22Rv1 (cell line): ENCODE measurements around the gene NIPAL1.
"Not testable (repeated sequence)": the region's sequence is repeated elsewhere in the genome, so short reads cannot be mapped to it uniquely, and the experiment has no call there.

Experiments used
- H3K27ac ChIP-seq: fragments of 450-650 bp; 2 replicates; pipeline ENCODE4 v1.5.1; 2017
- ZFX ChIP-seq: fragments of 450-650 bp; IDR thresholded peaks from 2 replicates; pipeline ENCODE4 v1.6.1; 2017; ENCODE audit warnings: antibody characterized with exemption, borderline replicate concordance
- TF ChIP-seq, protein P1 (sequence below): fragments of 450-650 bp; IDR thresholded peaks from 2 replicates; pipeline ENCODE4 v1.5.1; 2017; ENCODE audit warnings: mild to moderate bottlenecking

NIPAL1 gene

GRCh38 chr4:48016141-48017107 lies at the start of gene NIPAL1, which contains the start of gene CNGA1:
Gene NIPAL1, plus strand, starts transcription at chr4:48016772. Its CDS starts 68 bp downstream, at chr4:48016840.
Gene CNGA1, minus strand, starts transcription at chr4:48016681. Its CDS starts 63,992 bp downstream, at chr4:47952689.
- TF ChIP-seq, protein P1, sequence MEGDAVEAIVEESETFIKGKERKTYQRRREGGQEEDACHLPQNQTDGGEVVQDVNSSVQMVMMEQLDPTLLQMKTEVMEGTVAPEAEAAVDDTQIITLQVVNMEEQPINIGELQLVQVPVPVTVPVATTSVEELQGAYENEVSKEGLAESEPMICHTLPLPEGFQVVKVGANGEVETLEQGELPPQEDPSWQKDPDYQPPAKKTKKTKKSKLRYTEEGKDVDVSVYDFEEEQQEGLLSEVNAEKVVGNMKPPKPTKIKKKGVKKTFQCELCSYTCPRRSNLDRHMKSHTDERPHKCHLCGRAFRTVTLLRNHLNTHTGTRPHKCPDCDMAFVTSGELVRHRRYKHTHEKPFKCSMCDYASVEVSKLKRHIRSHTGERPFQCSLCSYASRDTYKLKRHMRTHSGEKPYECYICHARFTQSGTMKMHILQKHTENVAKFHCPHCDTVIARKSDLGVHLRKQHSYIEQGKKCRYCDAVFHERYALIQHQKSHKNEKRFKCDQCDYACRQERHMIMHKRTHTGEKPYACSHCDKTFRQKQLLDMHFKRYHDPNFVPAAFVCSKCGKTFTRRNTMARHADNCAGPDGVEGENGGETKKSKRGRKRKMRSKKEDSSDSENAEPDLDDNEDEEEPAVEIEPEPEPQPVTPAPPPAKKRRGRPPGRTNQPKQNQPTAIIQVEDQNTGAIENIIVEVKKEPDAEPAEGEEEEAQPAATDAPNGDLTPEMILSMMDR: peak; percentile 46
- no peak for TF ChIP-seq ZFX
- H3K27ac ChIP-seq: peak within 1 kb of the TSS; percentile 43

DNA sequence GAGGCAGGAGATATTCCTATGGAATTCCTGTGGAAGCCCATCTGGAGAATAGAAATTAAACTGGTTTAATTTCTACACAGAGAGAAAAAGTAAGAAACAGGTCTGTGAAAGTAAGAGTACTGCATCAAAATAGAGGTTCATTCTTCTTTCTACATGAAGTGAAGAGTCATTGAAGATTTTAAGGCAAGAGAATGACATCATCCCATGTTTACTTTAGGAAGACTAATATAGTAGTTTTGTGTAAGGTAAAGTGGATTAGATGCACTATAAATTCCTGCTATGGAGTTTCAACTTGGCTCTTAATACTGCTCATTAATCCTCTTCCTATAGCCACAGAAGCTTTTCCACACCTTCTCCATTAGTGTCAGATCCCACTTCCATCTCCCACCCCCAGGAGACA lies 47.7 kb upstream of the NIPAL1 start:
- H3K27ac ChIP-seq: no peak overlapping the region
- TF ChIP-seq ZFX: no peak
- TF ChIP-seq, protein P1: no peak

DNA sequence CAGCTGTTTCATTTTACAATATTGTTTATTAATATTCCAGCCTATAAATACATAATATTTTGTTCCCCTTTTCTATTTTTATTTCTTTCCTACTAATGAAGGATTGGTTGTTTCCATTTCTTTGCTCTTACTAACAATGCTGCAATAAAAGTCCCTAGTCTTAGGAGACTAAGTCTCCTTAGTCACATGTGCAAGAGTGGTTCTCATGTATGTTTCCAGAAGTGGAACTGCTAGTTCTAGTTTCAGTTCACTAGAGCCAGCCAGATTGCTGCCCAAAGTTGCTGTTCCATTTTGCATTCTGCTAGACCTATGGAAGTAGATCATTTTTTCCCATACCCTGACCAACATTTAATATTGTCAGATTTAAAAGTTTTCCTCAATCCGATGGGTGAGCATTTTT lies 44.4 kb upstream of the NIPAL1 start:
- TF ChIP-seq ZFX: no peak
- TF ChIP-seq, protein P1: no peak
- H3K27ac ChIP-seq: peak overlapping the region; percentile 60

DNA sequence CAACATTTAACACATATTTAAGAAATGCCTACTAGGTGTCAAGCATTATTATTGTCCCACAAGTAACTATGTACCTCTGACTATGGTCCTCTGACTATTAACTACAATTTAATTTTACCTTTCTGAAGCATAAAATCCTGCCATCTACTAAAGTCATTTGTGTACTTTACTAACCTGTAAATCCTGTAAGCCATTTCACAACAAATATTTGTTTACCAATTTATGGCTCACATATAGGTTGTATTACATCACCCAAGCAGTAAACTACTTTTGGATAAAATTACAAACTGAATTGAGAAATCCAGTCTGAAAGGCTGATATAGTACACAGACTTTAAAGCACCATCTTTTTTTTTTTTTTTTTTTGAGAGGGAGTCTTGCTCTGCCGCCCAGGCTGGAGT lies 43.9 kb upstream of the NIPAL1 start:
- TF ChIP-seq ZFX: no peak
- TF ChIP-seq, protein P1: no peak
- H3K27ac ChIP-seq: peak overlapping the region; percentile 60

DNA sequence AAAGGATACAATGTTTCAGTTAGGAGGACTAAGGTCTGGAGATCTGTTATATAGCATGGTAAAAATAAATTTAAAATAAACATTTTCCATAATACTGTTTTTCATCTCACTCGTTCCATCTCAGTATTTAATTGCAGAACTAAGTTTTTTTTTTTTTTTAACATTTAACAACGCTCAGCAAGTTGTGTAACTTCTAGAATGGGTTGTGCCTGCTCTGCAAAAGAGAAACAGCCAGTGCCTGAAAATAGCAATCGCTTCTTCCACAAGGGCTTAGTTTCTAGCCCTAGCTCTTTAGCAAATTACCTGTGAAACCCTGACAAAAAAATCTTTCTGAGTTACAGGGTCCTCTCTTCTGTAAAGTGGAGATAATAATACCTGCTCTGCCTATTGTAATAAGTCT lies 42.0 kb upstream of the NIPAL1 start:
- H3K27ac ChIP-seq: no peak overlapping the region
- no peak for TF ChIP-seq ZFX
- TF ChIP-seq, protein P1: no peak

- no peak for TF ChIP-seq ZFX
- TF ChIP-seq, protein P1: no peak
- H3K27ac ChIP-seq: no peak overlapping the region
Measured at GRCh38 chr4:47990145-47990544, 26.4 kb upstream of the NIPAL1 start.

- H3K27ac ChIP-seq: not testable (repeated sequence)
Measured at GRCh38 chr4:47992475-47992874, 24.1 kb upstream of the NIPAL1 start.

GRCh38 chr4:47996021-47996420 lies 20.6 kb upstream of the NIPAL1 start:
- H3K27ac ChIP-seq: no peak overlapping the region
- TF ChIP-seq ZFX: no peak
- TF ChIP-seq, protein P1: no peak
